GM12878 (cell line): ENCODE measurements around the gene SCNN1G. TPM values are rescaled to one million over a fixed set of nuclear protein-coding genes. Genes with fewer than 3 reads are reported as not detected.
A peak's percentile ranks its signal among the peaks of the same experiment; 100 is the strongest.

ENCODE experiments used
- ATAC-seq: fragments of 200-7000 bp; cut with Tn5 transposase; 3 replicates; pipeline ENCODE4 v1.9.1; 2020; ENCODE audit warnings: mild to moderate bottlenecking, moderate library complexity
- BruUV-seq: library from RNA; stranded (reverse); fragments of 400-500 nt; replicated peaks from 2 replicates; lab custom pipeline; 2021; lab: Mats Ljungman, UMichigan
- CTCF ChIA-PET: fragments of 300-600 bp; sonication (Branson Sonifier 250); formaldehyde crosslinking; extraction: SDS; loops from one replicate; lab custom pipeline; 2021; ENCODE audit warnings: inconsistent platforms; lab: Yijun Ruan, JAX
- POLR2A ChIA-PET: fragments of 350-600 bp; formaldehyde crosslinking; extraction: SDS; loops from one replicate; lab custom pipeline; 2021; ENCODE audit warnings: inconsistent platforms; lab: Charles Lee
- RAD21 ChIA-PET: fragments of 300-600 bp; sonication (Branson Sonifier 250); formaldehyde crosslinking; loops from one replicate; lab custom pipeline; 2023; ENCODE audit warnings: antibody characterized with exemption; ENCODE audit not compliant: unreplicated experiment; lab: Charles Lee
- SMC1A ChIA-PET: fragments of 300-600 bp; sonication (Branson Sonifier 250); formaldehyde crosslinking; loops from one replicate; lab custom pipeline; 2023; ENCODE audit not compliant: unreplicated experiment, uncharacterized antibody; lab: Charles Lee
- DNase-seq: peaks from one replicate; pipeline ENCODE4 v3.0.0-alpha.2; 2011; ENCODE audit warnings: low read depth, low spot score
- FAIRE-seq: peaks from 3 replicates; lab custom pipeline; 2011; peaks lifted over from hg19 to GRCh38; lab: Jason Lieb, UNC
- H2AFZ ChIP-seq: 2 replicates; pipeline ENCODE4 v1.6.0; 2011; ENCODE audit warnings: low read depth, low read length, control low read depth; ENCODE audit not compliant: control insufficient read depth
- H3K27ac ChIP-seq: 2 replicates; pipeline ENCODE4 v1.5.1; 2011; ENCODE audit warnings: control low read depth; ENCODE audit not compliant: control insufficient read depth, insufficient read depth
- H3K27me3 ChIP-seq, 2 experiments: replicated peaks in 1 of 2; 2 replicates each; pipeline versions ENCODE4 v1.6.0 to v1.6.1; 2011; ENCODE audit warnings: low read length in 1 of 2; ENCODE audit not compliant: control insufficient read depth in 2 of 2, insufficient read depth in 2 of 2
- H3K36me3 ChIP-seq, 2 experiments: 2 replicates each; pipeline ENCODE4 v1.5.1; 2011; ENCODE audit warnings: low read length in 1 of 2; ENCODE audit not compliant: control insufficient read depth in 2 of 2, insufficient read depth in 2 of 2
- H3K4me1 ChIP-seq: 2 replicates; pipeline ENCODE4 v1.6.1; 2011; ENCODE audit warnings: mild to moderate bottlenecking, low read length, moderate library complexity, mixed read lengths; ENCODE audit not compliant: control insufficient read depth, insufficient read depth
- H3K4me2 ChIP-seq: 2 replicates; pipeline ENCODE4 v1.6.0; 2011; ENCODE audit warnings: control low read depth; ENCODE audit not compliant: control insufficient read depth, insufficient read depth
- H3K4me3 ChIP-seq: fragments of 200-600 bp; sonication (generic); 2 replicates; pipeline ENCODE4 v1.5.1; 2016
- H3K79me2 ChIP-seq: 2 replicates; pipeline ENCODE4 v1.6.0; 2011; ENCODE audit warnings: low read length; ENCODE audit not compliant: control insufficient read depth, insufficient read depth
- H3K9ac ChIP-seq: 2 replicates; pipeline ENCODE4 v1.8.0; 2011; ENCODE audit warnings: low read length, control low read depth, mixed read lengths; ENCODE audit not compliant: control insufficient read depth, insufficient read depth
- H3K9me3 ChIP-seq: replicated peaks from 3 replicates; pipeline ENCODE4 v1.5.1; 2011; ENCODE audit warnings: mild to moderate bottlenecking, low read length; ENCODE audit not compliant: control insufficient read depth, insufficient read depth
- H4K20me1 ChIP-seq: 2 replicates; pipeline ENCODE4 v1.6.0; 2011; ENCODE audit not compliant: control insufficient read depth, insufficient read depth
- BHLHE40 ChIP-seq, 2 experiments: fragments of 450-650 bp in 1 of 2; IDR thresholded peaks; 2 replicates each; pipeline ENCODE4 v1.6.1; 2011 to 2017; ENCODE audit warnings: low read depth in 2 of 2, borderline replicate concordance in 1 of 2, improper control_type of control experiment in 1 of 2, low read length in 1 of 2, mild to moderate bottlenecking in 1 of 2
- BRCA1 ChIP-seq: IDR thresholded peaks from 2 replicates; pipeline ENCODE4 v1.6.1; 2011; ENCODE audit warnings: low read depth, low read length, improper control_type of control experiment
- DPF2 ChIP-seq: fragments of 450-650 bp; IDR thresholded peaks from 2 replicates; pipeline ENCODE4 v1.6.1; 2017; ENCODE audit warnings: mild to moderate bottlenecking
- ESRRA ChIP-seq: IDR thresholded peaks from 2 replicates; pipeline ENCODE4 v1.6.1; 2012; ENCODE audit warnings: mild to moderate bottlenecking, low read length, improper control_type of control experiment
- JUNB ChIP-seq: IDR thresholded peaks from 2 replicates; pipeline ENCODE4 v1.6.1; 2016; ENCODE audit warnings: antibody characterized with exemption, mild to moderate bottlenecking
- MAX ChIP-seq: IDR thresholded peaks from 2 replicates; pipeline ENCODE4 v1.6.1; 2012; ENCODE audit warnings: low read depth, low read length, improper control_type of control experiment
- MLLT1 ChIP-seq: fragments of 450-650 bp; IDR thresholded peaks from 2 replicates; pipeline ENCODE4 v1.6.1; 2016; ENCODE audit warnings: mild to moderate bottlenecking
- MXI1 ChIP-seq: fragments of 150-350 bp; IDR thresholded peaks from 2 replicates; pipeline ENCODE4 v1.6.1; 2011; ENCODE audit warnings: low read depth, mild to moderate bottlenecking, inconsistent platforms, low read length, improper control_type of control experiment
- MYC ChIP-seq: IDR thresholded peaks from 2 replicates; pipeline ENCODE4 v1.6.1; 2011; ENCODE audit warnings: mild to moderate bottlenecking, low read length, moderate library complexity, inconsistent platforms; ENCODE audit not compliant: insufficient read depth, insufficient replicate concordance, insufficient read length, severe bottlenecking
- NKRF ChIP-seq: fragments of 450-650 bp; conservative IDR thresholded peaks from 2 replicates; pipeline ENCODE4 v1.6.1; 2017; ENCODE audit warnings: mild to moderate bottlenecking, moderate library complexity
- NR2F1 ChIP-seq: fragments of 450-650 bp; conservative IDR thresholded peaks from 2 replicates; pipeline ENCODE4 v1.6.1; 2017; ENCODE audit warnings: mild to moderate bottlenecking
- POLR2A ChIP-seq: IDR thresholded peaks from 2 replicates; pipeline ENCODE4 v1.6.1; 2011; ENCODE audit warnings: low read depth, mild to moderate bottlenecking, low read length
- RELA ChIP-seq: fragments of 450-650 bp; IDR thresholded peaks from 2 replicates; pipeline ENCODE4 v1.8.0; 2014; ENCODE audit warnings: borderline replicate concordance; ENCODE audit not compliant: partially characterized antibody
- RELB ChIP-seq: fragments of 450-650 bp; IDR thresholded peaks from 2 replicates; pipeline ENCODE4 v1.6.1; 2017; ENCODE audit warnings: low read depth, mild to moderate bottlenecking, moderate library complexity
- SREBF1 ChIP-seq: IDR thresholded peaks from 2 replicates; pipeline ENCODE4 v1.6.1; 2012; ENCODE audit warnings: mild to moderate bottlenecking, low read length
- TARDBP ChIP-seq: IDR thresholded peaks from 2 replicates; pipeline ENCODE4 v1.6.1; 2016; ENCODE audit warnings: borderline replicate concordance
- TCF12 ChIP-seq: IDR thresholded peaks from 2 replicates; pipeline ENCODE4 v1.6.1; 2011; ENCODE audit warnings: low read depth, mild to moderate bottlenecking, low read length
- ZNF24 ChIP-seq: fragments of 450-650 bp; IDR thresholded peaks from 2 replicates; pipeline ENCODE4 v1.6.1; 2017; ENCODE audit warnings: antibody characterized with exemption, mild to moderate bottlenecking
- ZNF274 ChIP-seq: IDR thresholded peaks from one replicate; pipeline ENCODE4 v1.8.0; 2011; ENCODE audit not compliant: insufficient read length, insufficient read depth
- WGBS: methylation state at CpG from one replicate; pipeline ENCODE4 v1.1.6; 2016; ENCODE audit warnings: low lambda C conversion rate; ENCODE audit not compliant: insufficient replicate concordance, insufficient coverage; ENCODE audit errors: missing lambda C conversion rate; 5-methylcytosine and 5-hydroxymethylcytosine counted together
- in situ Hi-C: fragments of 300-500 bp; cut with MboI; formaldehyde crosslinking; loops from 9 replicates; pipeline ENCODE4 v1.14.3; 2018; ENCODE audit warnings: mixed read lengths
- intact Hi-C: fragments of 100-400 bp; cut with micrococcal nuclease; formaldehyde crosslinking; loops from one replicate; pipeline ENCODE4 v1.14.2; 2022; ENCODE audit not compliant: unreplicated experiment
- polyA plus RNA-seq, 11 experiments: library from polyadenylated mRNA; depleted of rRNA in 4 of 11; unstranded in 6 of 11; stranded (reverse) in 5 of 11; fragments of >200 nt; fragmentation: Nextera tagmentation in 4 of 11; fragmentation: Illumina TruSeq in 1 of 11; extraction: Ambion mirVana in 4 of 11; extraction: Trizol in 1 of 11; gene quantifications; 1 replicate in 1 of 11; 2 replicates in 10 of 11; pipeline versions ENCODE4 v1.2.1 to v1.2.3, GENCODE V29; 2011 to 2016; ENCODE audit warnings: inconsistent platforms in 2 of 11, missing spikeins in 2 of 11, low read depth in 1 of 11
- total RNA-seq, 4 experiments: library from RNA; depleted of rRNA in 3 of 4; stranded (reverse); fragments of >200 nt in 3 of 4; fragmentation: Illumina TruSeq in 1 of 4; extraction: Trizol in 1 of 4; gene quantifications; 2 replicates each; pipeline versions ENCODE4 v1.2.1 to v1.2.3, GENCODE V29; 2013 to 2021

The SCNN1G gene
- total and polyA plus RNA-seq, 10 of the 15 experiments (the other 5 are each of a cell fraction or from before 2014, with no cell fraction given): 0.04 to 0.86 (median 0.08) TPM; not detected in 5

- no peak overlapping the region for H3K27ac ChIP-seq
- peaks cover 13% of the 10 kb centered on the region for H3K79me2 ChIP-seq
- in situ Hi-C loops (no loop called here), intact Hi-C loops (no loop called here)
- H3K9ac ChIP-seq: peak overlapping the region; percentile 21; the same call in 1 of the 2 replicates
- RAD21 ChIA-PET: interaction anchor here (1.0 kb wide), 1 partner anchor 285 kb away, joined by 3 read pairs; no protein-coding TSS in a partner anchor
- peak overlapping the region; percentile 57 for H2AFZ ChIP-seq
- peak overlapping the region; percentile 68 for H3K4me2 ChIP-seq
- CTCF ChIA-PET: interaction anchor here (4.9 kb wide), 1 partner anchor 286 kb away, joined by 20 read pairs; no protein-coding TSS in a partner anchor
- SMC1A ChIA-PET: interaction anchor here (0.7 kb wide), 1 partner anchor 487 kb away, joined by 3 read pairs; no protein-coding TSS in a partner anchor
- H3K4me3 ChIP-seq: peak overlapping the region; percentile 79
- FAIRE-seq (no peak), DNase-seq (no peak), ATAC-seq (peak; percentile 47)
- no peaks in the 10 kb centered on the region for H3K27me3 ChIP-seq
- no TSS peak for BruUV-seq
- no peaks in the 10 kb centered on the region for H3K36me3 ChIP-seq
- 2% methylated on average over 63 of the region's 103 CpGs for WGBS
- no peaks in the 10 kb centered on the region; the same call in 1 of the 2 replicates for H3K4me1 ChIP-seq
- TF ChIP-seq NKRF: peak; percentile 56; the same call in 1 of the 2 replicates
- TF ChIP-seq ESRRA: no peak
- peak; percentile 75 for TF ChIP-seq NR2F1
- TF ChIP-seq RELB: no peak
- TF ChIP-seq SREBF1: no peak
- TF ChIP-seq BRCA1: no peak
- TF ChIP-seq POLR2A: peak; percentile 47; the same call in 1 of the 2 replicates
- peak; percentile 97 for TF ChIP-seq ZNF24
- TF ChIP-seq RELA: peak; percentile 25
- TF ChIP-seq MYC: no peak
- TF ChIP-seq DPF2: peak; percentile 69; the same call in 1 of the 2 replicates
- 0 out of 2 replicates have a peak, but pooled peaks have one; percentile 20 for TF ChIP-seq TCF12
- peak; percentile 77 for TF ChIP-seq MXI1
- TF ChIP-seq TARDBP: no peak
- TF ChIP-seq ZNF274: no peak
- no peak for TF ChIP-seq MLLT1
- TF ChIP-seq JUNB: no peak
- peak; percentile 68 to 88; a peak in 3 of 4 replicates for TF ChIP-seq BHLHE40 (IDR thresholded peaks at IDR 0.05; ENCODE audit: borderline replicate concordance in 1 of 2, low read depth in 2 of 2, low read length in 1 of 2)
- TF ChIP-seq MAX: peak; percentile 44; the same call in 1 of the 2 replicates
- TF ChIP-seq, all 136 proteins: peak for 10
- H3K9me3 ChIP-seq: no peaks in the 10 kb centered on the region
- no peaks in the 10 kb centered on the region for H4K20me1 ChIP-seq
- POLR2A ChIA-PET: no interaction called here
These were observed 33.9 kb upstream of the SCNN1G start for GRCh38 chr16:23148513-23149266.
